Right atrium auricular region (tissue), 2 donors: ENCODE results near the gene ZFAND3. TPM values are rescaled to one million over a fixed set of nuclear protein-coding genes. Genes with fewer than 3 reads are reported as not detected.

ENCODE experiments used
- DNase-seq: peaks from one replicate; pipeline ENCODE4 v3.0.0-alpha.2; 2019; ENCODE audit warnings: low spot score
- H3K27ac ChIP-seq, 2 donors: fragments of 200-600 bp; sonication (generic); 1 replicate in 1 of 2; 2 replicates in 1 of 2; pipeline ENCODE4 v1.5.1; 2016 to 2019
- H3K27me3 ChIP-seq, 2 donors: fragments of 200-600 bp; sonication (generic); one replicate each; pipeline versions ENCODE4 v1.5.1 to v1.6.0; 2017 to 2019
- H3K36me3 ChIP-seq: fragments of 200-600 bp; sonication (generic); one replicate; pipeline ENCODE4 v1.5.1; 2016
- H3K4me1 ChIP-seq, 2 donors: fragments of 200-600 bp; sonication (generic); one replicate each; pipeline versions ENCODE4 v1.5.1 to v1.6.0; 2017 to 2019
- H3K4me3 ChIP-seq, 2 donors: fragments of 200-600 bp; sonication (generic); 1 replicate in 1 of 2; 2 replicates in 1 of 2; pipeline ENCODE4 v1.5.1; 2017 to 2019; ENCODE audit warnings: mild to moderate bottlenecking in 1 of 2, moderate library complexity in 1 of 2
- H3K9me3 ChIP-seq, 2 donors: fragments of 200-600 bp; sonication (generic); one replicate each; pipeline ENCODE4 v1.5.1; 2019
- total RNA-seq, 2 donors: library from RNA; depleted of rRNA; stranded (reverse); fragments of >200 nt; gene quantifications; one replicate each; pipeline ENCODE4 v1.1.0, GENCODE V29; 2016
- TF ChIP-seq, protein P1 (sequence below), 2 donors: fragments of 200-600 bp; sonication (generic); IDR thresholded peaks; one replicate each; pipeline ENCODE4 v1.5.1; 2019; ENCODE audit warnings: antibody characterized with exemption in 2 of 2

Gene ZFAND3
- total RNA-seq, 2 donors from 2014 or later = 36.7 to 40.0 TPM

- Histone ChIP-seq H3K27me3 (no peaks in the 10 kb centered on the region), H3K27ac (no peak overlapping the region), H3K9me3 (peaks cover 0 to 10% of the 10 kb centered on the region in 2 donors), H3K36me3 (no peaks in the 10 kb centered on the region), H3K4me1 (peaks cover 0 to 24% of the 10 kb centered on the region in 2 donors), H3K4me3 (no peak overlapping the region)
- no peak for DNase-seq
- TF ChIP-seq, protein P1, sequence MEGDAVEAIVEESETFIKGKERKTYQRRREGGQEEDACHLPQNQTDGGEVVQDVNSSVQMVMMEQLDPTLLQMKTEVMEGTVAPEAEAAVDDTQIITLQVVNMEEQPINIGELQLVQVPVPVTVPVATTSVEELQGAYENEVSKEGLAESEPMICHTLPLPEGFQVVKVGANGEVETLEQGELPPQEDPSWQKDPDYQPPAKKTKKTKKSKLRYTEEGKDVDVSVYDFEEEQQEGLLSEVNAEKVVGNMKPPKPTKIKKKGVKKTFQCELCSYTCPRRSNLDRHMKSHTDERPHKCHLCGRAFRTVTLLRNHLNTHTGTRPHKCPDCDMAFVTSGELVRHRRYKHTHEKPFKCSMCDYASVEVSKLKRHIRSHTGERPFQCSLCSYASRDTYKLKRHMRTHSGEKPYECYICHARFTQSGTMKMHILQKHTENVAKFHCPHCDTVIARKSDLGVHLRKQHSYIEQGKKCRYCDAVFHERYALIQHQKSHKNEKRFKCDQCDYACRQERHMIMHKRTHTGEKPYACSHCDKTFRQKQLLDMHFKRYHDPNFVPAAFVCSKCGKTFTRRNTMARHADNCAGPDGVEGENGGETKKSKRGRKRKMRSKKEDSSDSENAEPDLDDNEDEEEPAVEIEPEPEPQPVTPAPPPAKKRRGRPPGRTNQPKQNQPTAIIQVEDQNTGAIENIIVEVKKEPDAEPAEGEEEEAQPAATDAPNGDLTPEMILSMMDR (IDR thresholded peaks at IDR 0.05) = no peak
Measured at GRCh38 chr6:38025451-38025850, 205.9 kb downstream of the ZFAND3 start.

DNA sequence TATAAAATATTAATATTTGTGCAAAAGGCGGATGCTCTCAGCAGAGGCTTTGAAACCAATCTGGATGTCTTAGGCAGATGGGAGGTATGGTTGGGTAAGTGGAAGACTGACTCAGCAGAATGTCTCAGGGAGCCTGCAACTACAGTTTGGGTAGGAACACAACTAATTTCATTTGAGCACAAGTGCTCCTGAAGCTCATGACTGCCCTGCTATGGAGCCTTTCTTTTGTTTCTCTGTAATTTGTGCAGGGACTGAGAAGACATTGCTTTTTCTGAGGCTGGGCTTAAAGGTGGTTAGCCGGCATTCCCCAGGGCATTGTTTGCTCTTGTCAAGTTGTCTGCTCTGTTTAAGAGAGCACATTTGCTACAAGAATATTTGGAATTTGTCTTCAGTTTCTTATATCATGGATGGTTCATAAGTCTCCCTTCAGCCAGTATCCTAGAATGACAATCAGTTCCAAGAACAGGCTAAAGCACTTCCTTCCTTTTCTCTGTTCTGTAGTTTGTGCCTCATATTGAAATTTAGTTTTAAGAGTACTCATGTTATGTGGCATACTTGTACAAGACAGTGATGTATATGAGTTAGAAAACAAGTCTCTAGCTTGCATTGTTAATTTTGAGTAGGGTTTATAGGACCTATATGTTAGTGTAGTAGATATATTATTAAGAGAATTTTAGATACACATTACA is 208.3 kb downstream of the ZFAND3 start:
- TF ChIP-seq, protein P1 (IDR thresholded peaks at IDR 0.05) = no peak
- no peaks in the 10 kb centered on the region for H3K27me3 ChIP-seq
- peaks cover 0 to 16% of the 10 kb centered on the region in 2 donors for H3K4me1 ChIP-seq
- H3K4me3 ChIP-seq = no peak overlapping the region
- no peak for DNase-seq
- H3K27ac ChIP-seq = no peak overlapping the region
- no peaks in the 10 kb centered on the region for H3K36me3 ChIP-seq
- H3K9me3 ChIP-seq = peaks cover 0 to 10% of the 10 kb centered on the region in 2 donors

GRCh38 chr6:38030380-38030779 is 210.9 kb downstream of the ZFAND3 start:
- H3K4me1 ChIP-seq = peaks cover 0 to 34% of the 10 kb centered on the region in 2 donors
- TF ChIP-seq, protein P1 (IDR thresholded peaks at IDR 0.05) = no peak

GRCh38 chr6:38032797-38033196 is 213.3 kb downstream of the ZFAND3 start:
- DNase-seq = no peak
- no peak overlapping the region for H3K27ac ChIP-seq
- no peak overlapping the region for H3K4me3 ChIP-seq
- TF ChIP-seq, protein P1 (IDR thresholded peaks at IDR 0.05) = no peak
- no peaks in the 10 kb centered on the region for H3K36me3 ChIP-seq
- no peaks in the 10 kb centered on the region for H3K9me3 ChIP-seq
- H3K4me1 ChIP-seq = peaks cover 0 to 29% of the 10 kb centered on the region in 2 donors
- H3K27me3 ChIP-seq = no peaks in the 10 kb centered on the region

More at GRCh38 chr6:38030380-38030779, 210.9 kb downstream of the ZFAND3 start:
- H3K36me3 ChIP-seq = no peaks in the 10 kb centered on the region
- no peak for DNase-seq
- H3K27me3 ChIP-seq = no peaks in the 10 kb centered on the region
- no peaks in the 10 kb centered on the region for H3K9me3 ChIP-seq
- no peak overlapping the region for H3K27ac ChIP-seq
- no peak overlapping the region for H3K4me3 ChIP-seq

- TF ChIP-seq, protein P1 (IDR thresholded peaks at IDR 0.05) = no peak
- H3K27ac ChIP-seq = no peak overlapping the region
- H3K27me3 ChIP-seq = no peaks in the 10 kb centered on the region
- DNase-seq = no peak
- H3K36me3 ChIP-seq = no peaks in the 10 kb centered on the region
- no peaks in the 10 kb centered on the region for H3K9me3 ChIP-seq
- H3K4me1 ChIP-seq = peaks cover 0 to 22% of the 10 kb centered on the region in 2 donors
- no peak overlapping the region for H3K4me3 ChIP-seq
Measured at GRCh38 chr6:38033442-38033982, 214.0 kb downstream of the ZFAND3 start.
